ENCODE results near the gene ABCG1. TPM values are rescaled to one million over a fixed set of nuclear protein-coding genes. Genes with fewer than 3 reads are reported as not detected.

Gene ABCG1
- total RNA-seq, 1 donor from 2014 or later: 10.2 TPM

- Mint-ChIP-seq H3K27ac (peak overlapping the region; percentile 23), H3K4me3 (no peak overlapping the region), H3K9me3 (no peaks in the 10 kb centered on the region), H3K36me3 (ENCODE audit: low read depth) (no peaks in the 10 kb centered on the region), H3K27me3 (ENCODE audit: insufficient read depth) (peaks cover 2% of the 10 kb centered on the region), H3K4me1 (ENCODE audit: low read depth) (peaks cover 1% of the 10 kb centered on the region)
- intact Hi-C loops (cut with micrococcal nuclease): no loop called here
- no peak for DNase-seq (ENCODE audit: low spot score)
Observed at GRCh38 chr21:42343101-42343500, 124.2 kb downstream of the ABCG1 start.

DNA sequence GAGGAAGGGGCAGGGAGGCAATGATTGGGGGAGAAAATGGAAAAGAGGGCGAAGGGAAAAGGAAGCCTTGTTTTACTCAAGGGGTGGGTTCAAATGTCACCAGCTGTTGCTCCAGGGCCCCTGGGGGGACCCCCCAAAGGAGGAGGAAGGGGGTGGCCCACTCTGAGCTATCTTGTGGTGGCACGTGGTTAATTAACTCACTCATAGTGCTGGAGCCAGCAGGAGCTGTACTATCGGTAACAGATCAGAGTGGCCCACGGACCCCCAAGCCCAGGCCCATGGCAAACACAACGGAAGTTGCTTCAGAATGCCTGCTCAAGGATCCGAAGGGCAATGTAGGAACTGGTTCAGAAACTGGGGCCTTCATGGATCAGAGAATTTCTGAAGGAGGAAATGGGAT is 124.6 kb downstream of the ABCG1 start:
- Mint-ChIP-seq H3K27me3 (ENCODE audit: insufficient read depth) (peaks cover 2% of the 10 kb centered on the region), H3K4me1 (ENCODE audit: low read depth) (no peaks in the 10 kb centered on the region), H3K36me3 (ENCODE audit: low read depth) (no peaks in the 10 kb centered on the region), H3K9me3 (no peaks in the 10 kb centered on the region), H3K4me3 (no peak overlapping the region), H3K27ac (peak overlapping the region; percentile 23)
- intact Hi-C loops (cut with micrococcal nuclease): no loop called here
- DNase-seq (ENCODE audit: low spot score): no peak

DNA sequence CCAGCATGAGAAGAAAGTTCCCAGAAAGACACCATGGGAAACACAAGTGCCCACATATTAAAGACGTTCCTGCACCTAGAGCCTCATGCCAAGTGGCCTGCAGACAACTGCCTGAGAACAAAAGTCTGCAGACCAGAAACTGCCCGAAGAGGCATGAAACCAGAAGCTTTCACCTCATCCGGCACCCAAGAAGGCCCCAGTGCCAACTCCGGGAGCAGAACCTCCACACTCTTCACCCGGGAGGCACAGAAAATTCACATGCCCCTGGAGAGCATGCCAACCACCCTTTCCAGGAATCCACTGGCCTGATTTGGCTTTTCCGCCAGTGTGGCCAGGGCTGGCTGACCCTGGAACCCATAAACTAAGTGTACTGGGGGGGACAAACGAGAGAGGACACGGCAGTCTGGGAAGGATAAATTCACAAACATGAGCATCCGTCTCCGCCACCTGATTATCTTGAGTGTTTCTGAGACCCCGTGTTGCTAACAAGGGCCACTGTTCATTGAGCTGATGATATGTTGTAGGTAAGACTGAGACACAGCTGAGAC is 125.1 kb downstream of the ABCG1 start:
- no peaks in the 10 kb centered on the region for H3K4me1 Mint-ChIP-seq (ENCODE audit: low read depth)
- H3K27me3 Mint-ChIP-seq (ENCODE audit: insufficient read depth): peaks cover 2% of the 10 kb centered on the region
- no peaks in the 10 kb centered on the region for H3K9me3 Mint-ChIP-seq
- no peak overlapping the region for H3K4me3 Mint-ChIP-seq
- H3K36me3 Mint-ChIP-seq (ENCODE audit: low read depth): no peaks in the 10 kb centered on the region
- no peak for DNase-seq (ENCODE audit: low spot score)
- H3K27ac Mint-ChIP-seq: no peak overlapping the region
- intact Hi-C loops (cut with micrococcal nuclease): no loop called here

GRCh38 chr21:42344631-42345030 is 125.7 kb downstream of the ABCG1 start:
- H3K4me1 Mint-ChIP-seq (ENCODE audit: low read depth): no peaks in the 10 kb centered on the region
- H3K4me3 Mint-ChIP-seq: no peak overlapping the region
- intact Hi-C loops (cut with micrococcal nuclease): no loop called here
- no peak overlapping the region for H3K27ac Mint-ChIP-seq
- peaks cover 2% of the 10 kb centered on the region for H3K27me3 Mint-ChIP-seq (ENCODE audit: insufficient read depth)
- no peaks in the 10 kb centered on the region for H3K9me3 Mint-ChIP-seq
- DNase-seq (ENCODE audit: low spot score): no peak
- no peaks in the 10 kb centered on the region for H3K36me3 Mint-ChIP-seq (ENCODE audit: low read depth)

DNA sequence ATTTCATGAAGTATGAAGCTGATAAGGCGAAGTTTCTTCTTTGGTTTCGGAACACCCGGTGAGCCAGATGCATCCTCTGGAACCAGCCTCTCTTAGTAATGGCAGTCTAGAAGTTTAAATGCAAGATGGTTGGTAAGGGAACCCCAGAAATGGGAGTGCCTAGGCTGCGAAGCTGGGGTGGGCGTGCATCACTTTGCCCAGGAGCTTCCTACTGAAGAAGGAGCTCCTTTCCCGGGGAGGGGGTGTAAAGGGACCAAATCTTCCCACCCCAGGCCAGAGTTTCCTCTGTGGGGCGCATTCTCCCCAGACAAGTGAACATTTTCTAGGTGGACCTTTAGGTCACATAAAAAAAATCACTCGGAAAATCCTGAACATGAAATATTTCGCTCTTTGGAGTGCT is 127.5 kb downstream of the ABCG1 start:
- intact Hi-C loops (cut with micrococcal nuclease): no loop called here
- DNase-seq (ENCODE audit: low spot score): no peak
- Mint-ChIP-seq H3K27me3 (ENCODE audit: insufficient read depth) (peaks cover 2% of the 10 kb centered on the region), H3K4me3 (no peak overlapping the region), H3K9me3 (no peaks in the 10 kb centered on the region), H3K36me3 (ENCODE audit: low read depth) (no peaks in the 10 kb centered on the region), H3K27ac (no peak overlapping the region), H3K4me1 (ENCODE audit: low read depth) (no peaks in the 10 kb centered on the region)

Other genes with a start within 250 kb of the ABCG1 start
- gene ZBTB21, start 208.8 kb upstream of the ABCG1 start, total RNA-seq: 31.8 and 33.8 TPM in 2 replicates
- not detected in 2 replicates for gene UMODL1, start 147.8 kb upstream of the ABCG1 start, total RNA-seq
- gene TFF3, start 96.3 kb downstream of the ABCG1 start, total RNA-seq: not detected in 2 replicates
- gene TFF2, start 131.9 kb downstream of the ABCG1 start, total RNA-seq: not detected in 2 replicates
- not detected in 2 replicates for gene TFF1, start 147.4 kb downstream of the ABCG1 start, total RNA-seq
- gene TMPRSS3, start 176.9 kb downstream of the ABCG1 start, total RNA-seq: 33.7 and 41.3 TPM in 2 replicates
- 69.1 and 70.8 TPM in 2 replicates for gene UBASH3A, start 184.8 kb downstream of the ABCG1 start, total RNA-seq